Osteoblast (primary cell): ENCODE results near the gene CAPZB. TPM values are rescaled to one million over a fixed set of nuclear protein-coding genes. Genes with fewer than 3 reads are reported as not detected.

Experiments used
- DNase-seq: peaks from one replicate; pipeline ENCODE4 v3.0.0; 2011; ENCODE audit warnings: low spot score, mixed read lengths; ENCODE audit not compliant: insufficient read length; ENCODE audit errors: missing footprints
- H2AFZ ChIP-seq: 2 replicates; pipeline ENCODE4 v1.6.0; 2011; ENCODE audit warnings: mild to moderate bottlenecking, low read length
- H3K27ac ChIP-seq: 2 replicates; pipeline ENCODE4 v1.5.1; 2011; ENCODE audit warnings: mild to moderate bottlenecking, low read depth, low read length, moderate library complexity
- H3K27me3 ChIP-seq: 2 replicates; pipeline ENCODE4 v1.6.0; 2012; ENCODE audit warnings: mild to moderate bottlenecking, control low read depth, inconsistent platforms, low read length, moderate library complexity; ENCODE audit not compliant: insufficient read depth
- H3K36me3 ChIP-seq: 2 replicates; pipeline ENCODE4 v1.5.1; 2011; ENCODE audit warnings: mild to moderate bottlenecking, low read length, control low read depth, moderate library complexity; ENCODE audit not compliant: insufficient read depth
- H3K4me1 ChIP-seq: 2 replicates; pipeline ENCODE4 v1.5.1; 2011; ENCODE audit warnings: mild to moderate bottlenecking, low read length, control low read depth, moderate library complexity; ENCODE audit not compliant: insufficient read depth
- H3K4me2 ChIP-seq: 2 replicates; pipeline ENCODE4 v1.6.0; 2011; ENCODE audit warnings: mild to moderate bottlenecking, low read length; ENCODE audit not compliant: insufficient read depth
- H3K4me3 ChIP-seq: fragments of 200-600 bp; sonication (generic); 3 replicates; pipeline ENCODE4 v1.5.1; 2012; ENCODE audit warnings: mild to moderate bottlenecking, low read length, inconsistent platforms; ENCODE audit not compliant: insufficient read depth
- H3K79me2 ChIP-seq: 2 replicates; pipeline ENCODE4 v1.6.0; 2012; ENCODE audit warnings: mild to moderate bottlenecking, low read length, control low read depth, inconsistent platforms; ENCODE audit not compliant: insufficient read depth
- H3K9me3 ChIP-seq: 2 replicates; pipeline ENCODE4 v1.5.1; 2011; ENCODE audit warnings: low read depth, low read length, control low read depth
- H4K20me1 ChIP-seq: 2 replicates; pipeline ENCODE4 v1.6.0; 2012; ENCODE audit warnings: mild to moderate bottlenecking, low read length, control low read depth; ENCODE audit not compliant: insufficient read depth
- total RNA-seq: library from RNA; depleted of rRNA; stranded (reverse); fragments of >200 nt; gene quantifications from 2 replicates; pipeline ENCODE4 v1.2.3, GENCODE V29; 2012
- TF ChIP-seq, protein P1 (sequence below): IDR thresholded peaks from 2 replicates; pipeline ENCODE4 v1.5.1; 2011; ENCODE audit warnings: mild to moderate bottlenecking, low read depth, low read length, moderate library complexity; ENCODE audit errors: extremely low read depth

Gene CAPZB
- total RNA-seq, 1 donor: 217 TPM

DNA sequence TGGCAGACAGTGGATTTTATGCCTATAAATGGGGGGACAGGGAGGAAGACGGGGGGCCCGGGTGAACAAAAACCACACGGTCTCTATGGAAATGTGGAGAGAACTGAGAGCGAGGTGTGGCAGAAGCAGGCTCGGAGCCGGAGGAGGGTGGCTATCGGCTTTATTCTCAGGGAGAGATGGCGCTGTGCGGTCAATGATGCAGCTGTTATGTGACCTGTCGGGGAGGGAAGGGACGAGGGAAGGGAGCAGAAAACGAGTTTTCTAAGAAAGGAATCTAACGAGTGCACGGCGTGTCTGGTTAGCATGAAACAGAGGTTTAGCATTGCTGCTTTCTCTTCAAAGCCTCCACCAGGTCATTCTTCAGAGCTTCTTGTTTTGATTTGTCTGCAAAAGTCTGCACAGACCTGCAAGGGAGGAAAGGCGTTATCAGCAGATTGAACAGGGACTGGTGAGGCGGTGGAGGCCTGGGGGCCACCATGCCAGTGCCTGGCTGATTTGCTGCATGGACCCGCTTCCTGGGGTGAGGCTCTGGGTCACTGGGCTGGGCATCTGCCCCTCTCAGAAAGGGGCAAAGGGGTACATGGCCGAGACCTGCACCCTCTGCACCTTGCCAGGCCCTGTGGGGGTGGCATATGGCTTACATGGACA, 146.0 kb downstream of the CAPZB start:
- Histone ChIP-seq H3K27me3 (no peaks in the 10 kb centered on the region), H3K4me1 (no peaks in the 10 kb centered on the region), H3K4me3 (no peak overlapping the region), H3K4me2 (no peak overlapping the region), H3K36me3 (peaks cover 50% of the 10 kb centered on the region), H3K9me3 (no peaks in the 10 kb centered on the region), H3K79me2 (no peaks in the 10 kb centered on the region), H4K20me1 (peaks cover 39% of the 10 kb centered on the region), H3K27ac (no peak overlapping the region), H2AFZ (no peak overlapping the region)
- TF ChIP-seq, protein P1, sequence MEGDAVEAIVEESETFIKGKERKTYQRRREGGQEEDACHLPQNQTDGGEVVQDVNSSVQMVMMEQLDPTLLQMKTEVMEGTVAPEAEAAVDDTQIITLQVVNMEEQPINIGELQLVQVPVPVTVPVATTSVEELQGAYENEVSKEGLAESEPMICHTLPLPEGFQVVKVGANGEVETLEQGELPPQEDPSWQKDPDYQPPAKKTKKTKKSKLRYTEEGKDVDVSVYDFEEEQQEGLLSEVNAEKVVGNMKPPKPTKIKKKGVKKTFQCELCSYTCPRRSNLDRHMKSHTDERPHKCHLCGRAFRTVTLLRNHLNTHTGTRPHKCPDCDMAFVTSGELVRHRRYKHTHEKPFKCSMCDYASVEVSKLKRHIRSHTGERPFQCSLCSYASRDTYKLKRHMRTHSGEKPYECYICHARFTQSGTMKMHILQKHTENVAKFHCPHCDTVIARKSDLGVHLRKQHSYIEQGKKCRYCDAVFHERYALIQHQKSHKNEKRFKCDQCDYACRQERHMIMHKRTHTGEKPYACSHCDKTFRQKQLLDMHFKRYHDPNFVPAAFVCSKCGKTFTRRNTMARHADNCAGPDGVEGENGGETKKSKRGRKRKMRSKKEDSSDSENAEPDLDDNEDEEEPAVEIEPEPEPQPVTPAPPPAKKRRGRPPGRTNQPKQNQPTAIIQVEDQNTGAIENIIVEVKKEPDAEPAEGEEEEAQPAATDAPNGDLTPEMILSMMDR: no peak
- DNase-seq: no peak

DNA sequence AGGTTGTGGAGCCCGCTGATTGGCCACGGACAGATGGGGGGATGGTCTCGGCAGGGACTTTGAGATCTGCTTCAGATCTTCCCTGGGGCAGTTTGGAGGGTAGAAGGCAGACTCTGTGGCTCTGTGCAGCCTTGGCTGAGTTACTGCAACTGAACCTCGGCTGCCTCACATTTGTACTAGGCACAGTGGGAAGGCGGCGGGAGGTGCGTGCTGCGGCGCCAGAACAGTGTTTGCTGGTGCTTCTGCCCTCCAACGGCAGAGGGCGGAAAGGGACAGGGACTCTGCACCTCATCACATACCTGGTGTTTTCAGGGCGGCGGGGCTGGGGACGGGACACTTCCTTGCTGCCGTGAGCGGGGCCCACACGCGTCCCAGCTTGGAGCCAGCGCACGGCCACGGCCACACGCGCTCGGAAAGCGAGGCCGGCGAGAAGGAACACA, 147.0 kb downstream of the CAPZB start:
- Histone ChIP-seq H4K20me1 (peaks cover 41% of the 10 kb centered on the region), H3K27ac (no peak overlapping the region), H3K4me2 (no peak overlapping the region), H3K9me3 (no peaks in the 10 kb centered on the region), H2AFZ (no peak overlapping the region), H3K36me3 (peaks cover 41% of the 10 kb centered on the region), H3K79me2 (no peaks in the 10 kb centered on the region), H3K4me1 (peaks cover 3% of the 10 kb centered on the region), H3K4me3 (no peak overlapping the region), H3K27me3 (no peaks in the 10 kb centered on the region)
- DNase-seq: no peak
- TF ChIP-seq, protein P1: no peak

DNA sequence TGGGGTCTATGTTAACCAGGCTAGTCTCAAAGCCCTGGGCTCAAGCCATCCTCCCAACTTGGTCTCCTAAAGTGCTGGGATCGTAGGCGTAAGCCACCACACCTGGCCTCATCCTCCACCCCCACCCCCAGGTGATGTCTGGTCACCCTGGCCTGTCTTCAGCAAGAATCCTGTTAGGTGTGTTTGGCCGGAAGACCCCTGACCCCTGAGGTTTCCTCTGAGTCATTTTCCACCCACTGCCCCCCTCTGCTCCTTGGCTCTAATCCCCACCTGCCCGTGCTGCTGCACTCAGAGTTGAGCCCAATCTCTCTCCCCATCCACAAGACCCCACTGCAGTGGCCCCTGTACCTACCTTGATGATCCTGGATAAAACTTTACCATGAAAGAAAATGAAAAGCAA, 148.1 kb downstream of the CAPZB start:
- Histone ChIP-seq H2AFZ (no peak overlapping the region), H3K4me2 (no peak overlapping the region), H3K27me3 (no peaks in the 10 kb centered on the region), H3K9me3 (no peaks in the 10 kb centered on the region), H3K36me3 (peaks cover 31% of the 10 kb centered on the region), H4K20me1 (peaks cover 41% of the 10 kb centered on the region), H3K27ac (no peak overlapping the region), H3K4me1 (peaks cover 3% of the 10 kb centered on the region), H3K4me3 (no peak overlapping the region), H3K79me2 (no peaks in the 10 kb centered on the region)
- TF ChIP-seq, protein P1: no peak
- DNase-seq: no peak

DNA sequence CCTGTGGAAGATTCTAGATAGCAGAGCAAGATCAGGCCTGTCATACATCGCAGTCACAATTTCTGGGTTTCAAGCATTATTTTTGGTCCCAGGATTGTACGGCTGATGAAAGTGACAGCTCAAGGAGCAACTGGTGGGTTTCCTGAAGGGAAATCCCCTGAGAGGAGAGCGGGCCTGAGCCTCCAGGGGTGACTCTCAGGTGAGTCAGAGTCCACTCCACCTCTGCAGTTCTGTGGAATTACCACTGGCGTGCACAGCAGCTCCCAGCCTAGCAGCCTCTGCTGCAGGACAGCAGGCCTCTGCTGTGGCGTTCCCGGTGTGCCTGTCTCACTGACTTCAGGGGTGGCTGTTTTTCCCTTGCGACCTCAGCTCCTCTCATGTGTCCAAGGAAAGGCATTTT, 148.8 kb downstream of the CAPZB start:
- DNase-seq: peak; percentile 89
- no peaks in the 10 kb centered on the region for H3K27me3 ChIP-seq
- no peak overlapping the region for H2AFZ ChIP-seq
- peaks cover 26% of the 10 kb centered on the region for H3K36me3 ChIP-seq
- no peak overlapping the region for H3K4me3 ChIP-seq
- H3K9me3 ChIP-seq: no peaks in the 10 kb centered on the region
- no peak overlapping the region for H3K4me2 ChIP-seq
- no peak overlapping the region for H3K27ac ChIP-seq
- TF ChIP-seq, protein P1: no peak
- peaks cover 38% of the 10 kb centered on the region for H4K20me1 ChIP-seq
- H3K79me2 ChIP-seq: no peaks in the 10 kb centered on the region
- peaks cover 3% of the 10 kb centered on the region for H3K4me1 ChIP-seq
